ENCODE measurements around the gene NUCKS1. TPM values are rescaled to one million over a fixed set of nuclear protein-coding genes. Genes with fewer than 3 reads are reported as not detected.
A peak's percentile ranks its signal among the peaks of the same experiment; 100 is the strongest.

Gene NUCKS1
- total RNA-seq, 2 experiments from 2014 or later = 80.6 to 84.7 TPM

DNA sequence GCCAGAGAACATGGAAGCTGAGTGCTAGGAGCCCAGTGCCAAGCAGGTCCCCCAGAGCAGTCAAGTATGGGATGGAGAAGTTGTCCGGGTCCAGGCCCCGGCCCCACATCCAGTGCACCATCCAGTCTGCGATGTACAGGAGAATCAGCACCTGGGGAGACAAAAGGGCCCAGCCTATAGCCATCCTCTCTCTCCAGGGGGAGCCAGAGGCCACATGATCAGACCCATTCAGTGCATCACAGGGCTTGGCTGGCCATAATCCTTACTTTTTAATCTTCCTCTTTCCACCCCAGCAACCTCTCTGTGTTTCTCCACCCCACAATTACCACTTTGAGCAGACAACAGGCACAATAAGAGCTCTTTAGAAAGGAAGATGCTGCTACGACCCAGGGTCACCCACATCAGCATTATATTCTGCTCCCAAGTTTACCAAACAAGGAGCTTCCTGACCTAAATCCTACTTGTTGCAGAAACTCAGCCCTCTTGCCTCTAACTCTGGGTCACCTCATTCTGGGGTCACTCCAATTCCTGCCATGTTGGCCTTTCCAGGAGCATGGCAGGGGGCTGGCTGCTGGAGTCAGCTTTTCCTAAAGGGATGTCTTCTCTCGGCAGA, 41.7 kb upstream of the NUCKS1 start:
- peak; percentile 44 to 79 (median 57) for DNase-seq
- ChIA-PET CTCF (interaction anchor here (0.6 to 4.8 kb wide), 13 partner anchors 9 to 315 kb away, joined by 3 to 77 read pairs (median 4); partner anchors contain the start of gene PM20D1), POLR2A (interaction anchor here (0.6 to 1.8 kb wide), 8 partner anchors 13 to 1201 kb away, joined by 3 to 13 read pairs (median 3); partner anchors contain the start of genes PM20D1 and RAB29)
- ATAC-seq (ENCODE audit: poor library complexity) = peak; percentile 91
- Mint-ChIP-seq H3K27me3 (no peaks in the 10 kb centered on the region), H3K4me3 (no peak overlapping the region), H3K27ac (no peak overlapping the region), H3K4me1 (ENCODE audit: low read depth) (no peaks in the 10 kb centered on the region), H3K36me3 (ENCODE audit: low read depth) (peaks cover 69% of the 10 kb centered on the region), H3K9me3 (no peaks in the 10 kb centered on the region)
- H3K4me1 ChIP-seq (ENCODE audit: insufficient read depth, low read length) = no peaks in the 10 kb centered on the region
- TF ChIP-seq, protein P1, sequence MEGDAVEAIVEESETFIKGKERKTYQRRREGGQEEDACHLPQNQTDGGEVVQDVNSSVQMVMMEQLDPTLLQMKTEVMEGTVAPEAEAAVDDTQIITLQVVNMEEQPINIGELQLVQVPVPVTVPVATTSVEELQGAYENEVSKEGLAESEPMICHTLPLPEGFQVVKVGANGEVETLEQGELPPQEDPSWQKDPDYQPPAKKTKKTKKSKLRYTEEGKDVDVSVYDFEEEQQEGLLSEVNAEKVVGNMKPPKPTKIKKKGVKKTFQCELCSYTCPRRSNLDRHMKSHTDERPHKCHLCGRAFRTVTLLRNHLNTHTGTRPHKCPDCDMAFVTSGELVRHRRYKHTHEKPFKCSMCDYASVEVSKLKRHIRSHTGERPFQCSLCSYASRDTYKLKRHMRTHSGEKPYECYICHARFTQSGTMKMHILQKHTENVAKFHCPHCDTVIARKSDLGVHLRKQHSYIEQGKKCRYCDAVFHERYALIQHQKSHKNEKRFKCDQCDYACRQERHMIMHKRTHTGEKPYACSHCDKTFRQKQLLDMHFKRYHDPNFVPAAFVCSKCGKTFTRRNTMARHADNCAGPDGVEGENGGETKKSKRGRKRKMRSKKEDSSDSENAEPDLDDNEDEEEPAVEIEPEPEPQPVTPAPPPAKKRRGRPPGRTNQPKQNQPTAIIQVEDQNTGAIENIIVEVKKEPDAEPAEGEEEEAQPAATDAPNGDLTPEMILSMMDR (IDR thresholded peaks at IDR 0.05) = peak; percentile 82
- intact Hi-C loops (cut with DNase I, micrococcal nuclease) = loop anchor here (1.0 to 5.0 kb wide), 4 partner anchors 115 to 315 kb away; no protein-coding TSS in a partner anchor
- peaks cover 52% of the 10 kb centered on the region for H3K36me3 ChIP-seq (ENCODE audit: insufficient read depth, low read length)
- no peaks in the 10 kb centered on the region for H3K27me3 ChIP-seq (ENCODE audit: control insufficient read depth in 1 of 2, insufficient read depth in 2 of 2, low read length in 2 of 2)
- no peaks in the 10 kb centered on the region for H3K9me3 ChIP-seq (ENCODE audit: control insufficient read depth in 1 of 2, insufficient read depth in 1 of 2, low read length in 2 of 2)
- H3K27ac ChIP-seq (ENCODE audit: low read depth in 1 of 2, low read length in 2 of 2) = no peak overlapping the region
- no peak overlapping the region for H3K4me3 ChIP-seq (ENCODE audit: low read length)

GRCh38 chr1:205787287-205787916, 37.4 kb upstream of the NUCKS1 start:
- no peaks in the 10 kb centered on the region for H3K27me3 Mint-ChIP-seq
- TF ChIP-seq, protein P1 (IDR thresholded peaks at IDR 0.05) = no peak
- H3K36me3 Mint-ChIP-seq (ENCODE audit: low read depth) = peaks cover 30% of the 10 kb centered on the region
- no peak for ATAC-seq (ENCODE audit: poor library complexity)
- Histone ChIP-seq H3K27ac (ENCODE audit: low read depth in 1 of 2, low read length in 2 of 2) (no peak overlapping the region), H3K27me3 (ENCODE audit: control insufficient read depth in 1 of 2, insufficient read depth in 2 of 2, low read length in 2 of 2) (no peaks in the 10 kb centered on the region), H3K4me1 (ENCODE audit: insufficient read depth, low read length) (peaks cover 8% of the 10 kb centered on the region), H3K36me3 (ENCODE audit: insufficient read depth, low read length) (peaks cover 22% of the 10 kb centered on the region), H3K9me3 (ENCODE audit: control insufficient read depth in 1 of 2, insufficient read depth in 1 of 2, low read length in 2 of 2) (no peaks in the 10 kb centered on the region), H3K4me3 (ENCODE audit: low read length) (no peak overlapping the region)
- no peak for DNase-seq
- ChIA-PET CTCF (interaction anchor here (1.3 kb wide), 1 partner anchor 190 kb away, joined by 4 read pairs; no protein-coding TSS in a partner anchor), POLR2A (interaction anchor here (0.6 to 1.2 kb wide), 2 partner anchors 190 kb away, joined by 3 read pairs; no protein-coding TSS in a partner anchor)
- H3K4me3 Mint-ChIP-seq = no peak overlapping the region
- no peak overlapping the region for H3K27ac Mint-ChIP-seq
- intact Hi-C loops (cut with DNase I, micrococcal nuclease) = loop anchor here in 1 of 2 experiments (5.0 kb wide), 1 partner anchor 195 kb away; no protein-coding TSS in a partner anchor
- peaks cover 6% of the 10 kb centered on the region for H3K4me1 Mint-ChIP-seq (ENCODE audit: low read depth)
- no peaks in the 10 kb centered on the region for H3K9me3 Mint-ChIP-seq

DNA sequence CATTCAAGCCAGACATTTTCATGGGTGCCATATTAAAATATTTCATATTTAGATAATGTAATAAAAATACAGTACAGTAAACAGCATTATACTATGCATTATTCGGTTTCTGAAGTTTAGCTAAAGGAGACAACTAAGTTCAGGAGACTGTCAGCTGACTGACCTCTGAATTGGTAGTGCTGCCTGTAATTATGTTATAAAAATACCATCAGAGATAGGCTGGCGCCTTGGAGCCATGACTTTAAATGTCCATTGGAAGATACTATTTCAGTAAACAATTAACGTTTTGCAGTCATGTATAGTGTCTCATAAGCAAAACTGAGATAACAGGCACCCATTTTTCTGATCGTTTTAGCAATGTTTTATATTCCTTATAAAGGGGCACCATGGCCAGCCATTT, 36.6 kb upstream of the NUCKS1 start:
- ATAC-seq (ENCODE audit: poor library complexity) (no peak), DNase-seq (no peak)
- Histone ChIP-seq H3K27me3 (ENCODE audit: control insufficient read depth in 1 of 2, insufficient read depth in 2 of 2, low read length in 2 of 2) (no peaks in the 10 kb centered on the region), H3K9me3 (ENCODE audit: control insufficient read depth in 1 of 2, insufficient read depth in 1 of 2, low read length in 2 of 2) (no peaks in the 10 kb centered on the region), H3K27ac (ENCODE audit: low read depth in 1 of 2, low read length in 2 of 2) (no peak overlapping the region), H3K4me1 (ENCODE audit: insufficient read depth, low read length) (peaks cover 8% of the 10 kb centered on the region), H3K4me3 (ENCODE audit: low read length) (no peak overlapping the region), H3K36me3 (ENCODE audit: insufficient read depth, low read length) (peaks cover 18% of the 10 kb centered on the region)
- Mint-ChIP-seq H3K4me3 (no peak overlapping the region), H3K9me3 (no peaks in the 10 kb centered on the region), H3K27ac (no peak overlapping the region), H3K27me3 (no peaks in the 10 kb centered on the region), H3K4me1 (ENCODE audit: low read depth) (peaks cover 7% of the 10 kb centered on the region), H3K36me3 (ENCODE audit: low read depth) (peaks cover 22% of the 10 kb centered on the region)
- ChIA-PET CTCF (interaction anchor here (1.0 to 2.8 kb wide), 2 partner anchors 9 to 191 kb away, joined by 3 to 9 read pairs; no protein-coding TSS in a partner anchor), POLR2A (interaction anchor here (0.6 to 1.2 kb wide), 3 partner anchors 65 to 191 kb away, joined by 3 read pairs; no protein-coding TSS in a partner anchor)
- TF ChIP-seq, protein P1 (IDR thresholded peaks at IDR 0.05) = no peak
- intact Hi-C loops (cut with DNase I, micrococcal nuclease) = loop anchor here in 1 of 2 experiments (5.0 kb wide), 1 partner anchor 194 kb away; no protein-coding TSS in a partner anchor

Data from CD4-positive, alpha-beta T cell (primary cell).